Pulmonary artery endothelial cell (primary cell): ENCODE data around the gene ALK. TPM values are rescaled to one million over a fixed set of nuclear protein-coding genes. Genes with fewer than 3 reads are reported as not detected.

Experiments
- DNase-seq: peaks from one replicate; pipeline ENCODE4 v3.0.0-alpha.2; 2011; ENCODE audit warnings: low read depth, low spot score
- total RNA-seq: library from RNA; depleted of rRNA; stranded (reverse); fragments of >200 nt; gene quantifications from 2 replicates; pipeline ENCODE4 v1.2.3, GENCODE V29; 2014

Gene ALK
- total RNA-seq, 1 donor from 2014 or later = not detected

DNA sequence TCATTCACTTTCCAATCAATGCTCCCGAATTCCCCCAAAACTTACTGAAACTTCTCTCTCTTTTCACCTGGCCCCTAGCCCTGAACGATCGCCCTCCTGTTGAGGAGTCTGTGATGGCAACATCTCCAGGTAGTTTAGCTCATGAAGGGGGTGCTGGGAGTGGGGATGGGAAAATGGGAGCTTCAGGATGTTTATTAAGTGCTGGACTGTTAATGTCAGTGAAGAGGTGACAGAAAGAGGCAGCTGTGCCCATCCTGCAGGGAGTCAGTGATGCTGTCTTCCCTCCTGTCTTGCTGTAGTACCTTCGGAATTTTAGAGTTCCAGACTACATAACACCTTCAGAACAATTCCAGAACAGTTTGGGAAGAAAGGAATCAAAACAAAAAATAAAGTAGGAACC lies 308.8 kb downstream of the ALK start:
- DNase-seq = no peak

DNA sequence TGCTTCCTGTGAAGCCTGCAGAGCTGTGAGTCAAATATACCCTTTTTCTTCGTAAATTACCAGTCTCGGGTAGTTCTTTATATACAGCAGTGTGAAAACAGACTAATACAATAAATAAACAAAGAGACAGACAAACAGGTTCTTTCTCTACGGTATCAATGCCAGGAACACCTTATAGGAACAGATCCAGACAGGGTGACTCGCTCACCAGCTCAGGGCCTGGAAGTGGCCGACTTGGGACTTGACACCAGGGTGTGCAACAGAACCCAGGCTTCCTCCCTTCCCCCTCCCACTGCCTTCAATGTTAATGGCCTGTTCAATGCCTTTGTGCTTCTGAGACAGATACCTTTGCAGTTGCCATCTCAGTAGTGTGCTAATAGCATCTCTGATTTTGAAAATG lies 309.5 kb downstream of the ALK start:
- no peak for DNase-seq

- DNase-seq = no peak
These were observed 310.1 kb downstream of the ALK start for GRCh38 chr2:29611261-29611660.

GRCh38 chr2:29610569-29610968 lies 310.8 kb downstream of the ALK start:
- DNase-seq = no peak

GRCh38 chr2:29607038-29607420 lies 314.4 kb downstream of the ALK start:
- DNase-seq = no peak

DNA sequence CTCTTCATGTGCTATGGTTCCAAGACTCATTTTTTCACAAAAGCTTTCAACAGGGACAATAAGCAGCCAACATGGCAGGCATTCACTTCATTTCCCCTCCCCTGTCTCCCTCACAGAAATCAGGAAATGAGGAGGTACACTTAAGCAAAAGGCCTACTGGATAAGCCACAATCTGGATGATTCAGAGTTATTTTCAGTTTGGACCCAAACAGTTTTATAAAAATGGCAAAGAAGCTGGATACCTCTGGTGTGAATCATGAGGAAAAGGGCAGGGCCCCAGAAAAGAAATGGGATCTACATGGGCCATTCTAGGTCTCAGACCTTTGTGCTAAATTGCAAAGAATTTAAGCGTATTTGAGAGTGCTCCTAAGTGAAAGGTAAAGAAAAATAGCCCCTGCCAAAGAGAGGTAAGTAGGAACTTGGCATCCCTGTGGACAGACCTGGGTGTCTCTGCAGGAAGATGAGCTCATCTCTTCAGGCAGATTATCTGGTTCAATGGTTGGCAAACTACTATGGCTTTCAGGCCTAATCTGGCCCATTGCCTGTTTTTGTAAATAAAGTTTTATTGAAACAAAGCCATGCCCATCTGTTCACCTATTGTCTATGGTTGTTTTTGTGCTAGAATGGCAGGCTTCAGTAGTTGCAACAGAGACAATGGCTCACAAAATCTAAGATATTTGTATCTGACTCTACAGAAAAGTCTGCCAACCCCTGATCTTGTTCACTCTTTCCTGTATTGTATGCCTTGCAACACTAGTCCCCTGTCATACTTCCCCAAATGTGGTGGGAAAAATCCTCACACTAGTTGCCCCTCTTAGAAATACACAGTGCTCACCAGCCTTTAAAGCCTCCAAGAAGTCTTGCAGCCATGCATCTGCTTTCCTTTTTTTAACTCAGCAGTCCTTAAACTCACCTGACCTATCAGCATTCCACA lies 315.0 kb downstream of the ALK start:
- peak; percentile 68 for DNase-seq

- DNase-seq = no peak
These were observed 318.0 kb downstream of the ALK start for GRCh38 chr2:29603341-29603740.

GRCh38 chr2:29601872-29602271 lies 319.5 kb downstream of the ALK start:
- no peak for DNase-seq

GRCh38 chr2:29601321-29601720 lies 320.1 kb downstream of the ALK start:
- DNase-seq = no peak

GRCh38 chr2:29599946-29600345 lies 321.4 kb downstream of the ALK start:
- DNase-seq = no peak

DNA sequence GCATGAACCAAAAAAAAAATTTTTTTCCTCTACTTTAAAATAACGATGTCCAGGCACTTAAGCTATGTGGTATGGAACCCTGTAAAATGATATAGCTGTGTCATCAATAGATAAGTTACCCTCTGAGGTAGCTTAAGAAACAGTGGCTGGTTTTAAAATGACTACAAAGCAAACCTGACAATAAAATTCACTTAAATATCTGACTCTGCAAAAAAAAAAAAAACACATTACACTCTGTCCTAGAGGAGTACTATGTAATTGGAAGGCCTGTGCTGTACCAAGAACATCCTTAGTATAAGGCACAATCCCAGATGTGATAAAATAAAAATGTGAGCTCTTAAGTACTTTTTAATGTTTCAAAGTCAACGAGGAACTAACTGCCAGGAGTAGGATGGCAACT lies 322.4 kb downstream of the ALK start:
- no peak for DNase-seq

DNA sequence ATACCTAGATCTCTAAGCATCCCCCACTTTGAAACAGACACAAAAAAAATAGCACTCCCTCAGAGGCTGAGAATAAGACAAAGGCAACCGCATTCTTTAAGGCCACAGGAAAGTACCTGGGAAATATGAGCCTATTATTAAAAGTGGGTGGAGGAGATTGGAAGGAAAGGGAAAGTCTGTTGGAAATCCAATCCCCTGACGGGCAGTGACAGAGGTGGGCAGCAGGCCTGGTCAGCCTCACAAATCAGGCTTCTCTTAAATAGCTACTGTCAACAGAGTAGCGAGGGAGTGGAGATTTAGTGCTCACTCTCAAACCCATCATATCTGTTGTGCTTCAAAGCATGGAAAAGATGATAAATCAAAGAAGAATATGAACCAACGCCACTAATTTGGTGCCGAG lies 324.4 kb downstream of the ALK start:
- no peak for DNase-seq

- no peak for DNase-seq
These were observed 324.8 kb downstream of the ALK start for GRCh38 chr2:29596584-29596983.

DNA sequence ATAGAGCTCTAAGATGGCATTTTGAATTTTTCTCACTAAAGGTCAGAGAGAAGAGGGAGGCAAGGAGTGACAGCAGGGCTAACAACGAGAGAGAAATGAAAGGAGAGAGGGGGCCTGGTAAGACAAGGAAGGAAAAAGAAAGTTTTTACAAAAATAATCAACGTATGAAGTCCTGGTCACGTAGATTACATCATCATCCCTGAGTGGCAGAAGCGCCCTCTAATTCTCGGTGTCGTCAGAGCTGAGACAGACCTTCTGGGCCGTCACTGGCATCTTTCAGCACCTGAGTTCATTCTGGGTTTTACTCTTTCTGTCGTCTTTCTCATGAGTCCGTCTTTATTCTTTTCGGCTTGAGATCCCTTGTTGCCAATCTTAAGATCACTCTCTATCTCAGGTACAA lies 329.8 kb downstream of the ALK start:
- DNase-seq = no peak

DNA sequence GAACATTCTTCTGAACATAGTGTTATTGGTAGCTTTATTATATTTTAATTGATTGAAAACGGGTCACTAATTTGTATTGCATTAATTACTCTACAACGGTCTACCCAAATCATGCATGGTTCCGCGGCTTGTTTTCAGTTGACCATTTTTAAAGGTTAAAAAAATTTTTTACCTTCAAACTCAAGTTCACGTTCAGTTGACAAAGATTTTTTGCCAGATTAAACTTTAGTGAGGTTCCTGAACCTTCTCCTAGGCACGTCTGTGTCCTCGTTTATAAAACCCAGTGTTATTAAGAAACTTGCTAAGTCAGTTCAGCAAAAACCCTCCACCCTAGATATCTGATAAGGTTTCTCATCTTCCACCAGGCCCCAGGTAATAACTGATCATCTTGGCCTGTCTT lies 331.2 kb downstream of the ALK start:
- DNase-seq = no peak

GRCh38 chr2:29589440-29590103 lies 331.8 kb downstream of the ALK start:
- DNase-seq = no peak

GRCh38 chr2:29587402-29588190 lies 333.8 kb downstream of the ALK start:
- DNase-seq = no peak

DNA sequence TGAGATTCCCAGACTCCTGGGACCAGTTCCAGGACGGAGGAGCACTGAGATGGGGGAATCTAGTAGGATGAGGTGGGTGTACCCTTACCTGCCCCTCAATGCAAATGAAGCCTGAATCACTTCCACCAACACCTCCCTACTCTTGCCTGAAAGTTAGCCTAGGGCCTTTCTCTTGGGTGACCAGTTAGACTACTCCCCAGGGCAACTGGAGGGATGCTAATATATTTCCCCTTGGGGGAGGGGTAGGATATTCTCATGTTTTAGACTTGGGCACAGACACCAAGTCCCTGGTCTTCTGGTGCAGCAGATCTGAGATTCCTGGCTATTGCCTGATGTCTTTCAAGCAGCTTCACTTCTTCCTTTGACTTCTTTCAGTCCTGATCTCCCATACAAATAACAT lies 334.5 kb downstream of the ALK start:
- no peak for DNase-seq

DNA sequence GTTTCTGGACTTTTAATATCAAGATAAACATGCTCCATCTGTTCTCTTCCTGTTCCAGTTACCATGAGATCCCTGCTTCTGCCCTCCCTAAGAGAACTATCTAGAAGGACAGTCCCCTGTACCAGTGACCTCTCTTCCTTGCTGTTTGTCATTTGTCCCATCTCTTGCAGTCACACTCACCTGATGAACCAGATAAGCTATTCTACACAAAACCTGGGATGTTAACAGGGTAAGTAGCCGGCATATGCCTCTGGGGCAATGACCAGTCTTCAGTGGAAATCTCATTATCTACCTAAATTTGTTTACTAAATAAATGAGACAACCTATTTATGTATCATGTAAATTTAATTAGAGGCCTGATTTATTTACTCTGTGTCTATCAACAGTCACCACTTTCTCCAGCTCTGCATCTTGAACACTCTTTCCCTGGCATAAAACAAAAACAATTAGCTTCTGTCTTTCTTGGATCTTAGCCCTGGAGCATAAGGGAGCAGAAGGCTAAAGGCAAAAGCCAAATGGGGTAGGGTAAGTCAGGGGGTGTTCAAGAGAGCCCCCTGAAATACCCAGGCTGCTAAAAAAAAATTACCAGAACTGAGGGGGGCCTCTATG lies 337.7 kb downstream of the ALK start:
- no peak for DNase-seq

- no peak for DNase-seq
These were observed 338.3 kb downstream of the ALK start for GRCh38 chr2:29583104-29583503.

GRCh38 chr2:29582062-29582461 lies 339.3 kb downstream of the ALK start:
- no peak for DNase-seq

- no peak for DNase-seq
These were observed 341.2 kb downstream of the ALK start for GRCh38 chr2:29580223-29580622.
